A549 treated with Hydrocortisone at 1 μM for 4 hours (cell line): ENCODE measurements around the gene TRIM40. TPM values are rescaled to one million over a fixed set of nuclear protein-coding genes. Genes with fewer than 3 reads are reported as not detected.

Experiments used
- total RNA-seq: library from RNA; stranded (reverse); fragments of 200-300 nt; extraction: Qiagen RNA extraction; gene quantifications from 5 replicates; pipeline ENCODE4 v1.2.3, GENCODE V29; 2022

TRIM40 gene, protein sequence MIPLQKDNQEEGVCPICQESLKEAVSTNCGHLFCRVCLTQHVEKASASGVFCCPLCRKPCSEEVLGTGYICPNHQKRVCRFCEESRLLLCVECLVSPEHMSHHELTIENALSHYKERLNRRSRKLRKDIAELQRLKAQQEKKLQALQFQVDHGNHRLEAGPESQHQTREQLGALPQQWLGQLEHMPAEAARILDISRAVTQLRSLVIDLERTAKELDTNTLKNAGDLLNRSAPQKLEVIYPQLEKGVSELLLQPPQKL
- not detected in 5 replicates for total RNA-seq

DNA sequence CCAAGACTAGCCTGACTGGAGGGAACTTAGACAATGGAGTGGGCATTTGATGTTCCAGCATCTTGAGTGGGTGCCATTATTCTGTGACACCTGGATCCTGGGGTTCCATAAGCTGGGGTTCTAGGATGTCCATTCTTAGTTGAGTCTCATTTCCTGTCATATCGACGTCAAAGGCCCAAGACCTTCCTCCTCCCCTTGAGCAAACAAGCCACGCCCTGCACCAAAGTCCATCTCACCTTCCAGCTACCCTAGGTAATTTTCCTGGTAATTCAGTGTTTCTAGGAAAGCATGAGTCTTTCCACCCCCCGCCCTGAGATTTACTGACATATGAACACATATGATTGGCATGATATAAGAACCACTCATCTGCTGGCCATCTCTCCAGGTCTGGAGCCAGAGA lies at the start of gene TRIM40:
Gene TRIM40 (plus strand): TSS at position 384 of the 400 bp plus-strand sequence. CDS start 897 bp downstream, outside the sequence.

DNA sequence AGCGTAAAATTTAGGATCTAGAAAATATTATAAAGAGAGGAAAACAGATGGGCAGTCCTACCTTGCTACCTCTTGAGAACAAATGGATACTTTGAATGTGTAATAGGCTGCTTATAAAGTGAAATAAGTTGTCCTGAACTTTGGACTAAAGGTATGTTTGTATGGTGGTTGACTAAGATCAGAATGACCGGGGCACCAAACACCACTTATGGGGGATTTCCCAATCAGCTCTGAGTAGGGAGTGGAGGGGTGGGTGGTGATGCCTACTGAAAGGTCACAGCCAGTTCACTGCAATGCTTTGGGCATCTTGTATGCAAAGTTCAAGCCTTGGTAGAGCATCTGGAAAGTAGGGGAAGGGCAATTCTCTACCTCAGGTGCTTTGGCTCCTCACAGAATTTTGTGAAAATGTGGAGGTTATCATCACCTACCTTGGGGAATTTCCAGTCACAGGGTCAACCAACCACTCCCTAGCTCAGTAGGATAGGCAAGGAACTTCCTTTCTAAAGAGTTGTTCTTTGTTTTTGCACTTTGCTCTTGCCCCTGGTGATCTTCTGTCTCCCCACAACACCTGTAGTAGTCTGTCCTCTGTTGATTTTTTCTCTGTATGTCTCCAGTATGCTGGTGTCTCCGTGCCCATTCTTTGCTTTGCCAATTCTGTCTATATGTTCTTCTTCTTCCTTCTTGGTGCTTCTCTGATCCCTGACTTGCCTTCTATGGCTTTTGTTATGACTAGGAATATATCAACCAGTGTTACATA lies 22.8 kb upstream of the TRIM40 start, which contains the start of gene TRIM31:
Gene TRIM31 (minus strand): TSS at position 88 of the 757 bp plus-strand sequence. CDS start 285 bp downstream, outside the sequence.

DNA sequence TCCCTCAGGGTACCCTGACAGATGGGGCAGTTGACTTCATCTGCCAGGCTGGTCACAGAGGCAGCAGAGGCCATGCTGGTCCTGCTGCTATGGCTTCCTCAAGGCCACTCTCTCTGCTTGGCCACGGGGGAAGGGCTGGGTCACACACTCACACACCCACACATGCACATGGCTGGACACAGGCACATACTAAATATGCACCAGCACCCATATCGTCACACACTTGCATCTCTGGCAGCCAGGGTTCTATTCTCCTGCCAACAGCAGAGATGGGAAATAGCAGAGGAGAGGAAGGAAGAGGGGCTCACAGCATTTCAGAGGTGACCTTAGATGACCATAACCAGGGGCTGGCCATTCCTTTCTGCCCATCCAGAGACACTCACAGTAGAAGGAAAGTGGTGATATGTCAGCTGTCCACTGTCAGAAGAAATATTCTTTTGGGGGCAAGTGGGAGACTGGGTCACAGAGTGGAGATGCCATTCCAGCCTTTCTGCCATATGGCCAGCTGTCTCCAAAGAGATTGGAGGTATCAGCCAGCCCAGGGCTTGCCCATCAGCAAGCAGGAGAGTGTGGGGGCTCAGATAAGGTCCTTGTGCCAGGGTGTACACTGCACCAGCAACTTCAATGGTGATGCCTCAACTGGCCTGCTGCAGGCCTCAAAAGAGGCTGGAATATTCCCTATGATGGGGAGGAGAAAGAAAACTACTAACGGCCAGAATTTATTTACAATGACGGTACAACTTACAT lies 25.0 kb downstream of the TRIM40 start, which contains the start of gene TRIM10:
Gene TRIM10 (minus strand): TSS at position 427 of the 747 bp plus-strand sequence. CDS start 353 bp downstream, at position 74.

DNA sequence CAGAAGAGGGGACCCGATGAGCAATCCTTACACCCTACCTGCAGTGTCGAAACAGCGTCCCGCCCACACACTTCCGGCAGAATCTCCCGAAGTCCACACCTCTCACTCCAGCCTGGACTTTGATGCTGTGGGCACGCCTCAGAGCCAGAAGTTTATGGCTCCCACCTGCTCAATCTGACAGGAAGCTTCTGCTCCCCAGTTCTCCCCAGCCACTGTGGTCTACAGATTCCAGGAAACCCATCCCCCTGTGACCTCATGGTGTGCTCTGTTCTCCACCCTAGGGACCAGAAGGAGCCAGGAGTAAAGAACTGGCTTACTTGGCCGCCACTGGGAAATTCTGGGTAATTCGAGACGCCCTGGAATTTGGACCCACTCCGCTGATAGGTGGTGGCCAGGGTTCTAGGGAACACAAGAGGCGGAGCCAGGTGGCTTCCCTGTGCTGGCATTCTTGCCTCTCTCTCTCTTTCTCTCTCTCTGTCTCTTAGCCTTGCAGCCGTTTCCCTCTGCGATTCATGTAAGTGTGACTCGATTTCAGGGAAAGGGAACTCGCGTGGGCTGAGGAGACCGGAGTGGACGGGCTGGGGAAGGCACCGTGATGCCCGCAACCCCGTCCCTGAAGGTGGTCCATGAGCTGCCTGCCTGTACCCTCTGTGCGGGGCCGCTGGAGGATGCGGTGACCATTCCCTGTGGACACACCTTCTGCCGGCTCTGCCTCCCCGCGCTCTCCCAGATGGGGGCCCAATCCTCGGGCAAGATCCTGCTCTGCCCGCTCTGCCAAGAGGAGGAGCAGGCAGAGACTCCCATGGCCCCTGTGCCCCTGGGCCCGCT lies 27.4 kb downstream of the TRIM40 start, which contains the start of gene TRIM15:
Gene TRIM15 (plus strand): TSS at position 457 of the 828 bp plus-strand sequence. CDS start 139 bp downstream, at position 596.

Other genes with a start within 250 kb of the TRIM40 start
- gene HLA-A, start 193.6 kb upstream of the TRIM40 start, total RNA-seq: 127 to 153 TPM (median 136 TPM) in 5 replicates
- gene POLR1H, start 74.9 kb upstream of the TRIM40 start, total RNA-seq: 28.8 to 35.3 TPM (median 34.0 TPM) in 5 replicates
- gene PPP1R11, start 68.9 kb upstream of the TRIM40 start, total RNA-seq: 40.1 to 41.4 TPM (median 40.2 TPM) in 5 replicates
- gene RNF39, start 60.4 kb upstream of the TRIM40 start, total RNA-seq: 0.05 to 0.06 TPM (median 0.05 TPM) in 3 of 5 replicates, not detected in the others
- 0.56 to 0.85 TPM (median 0.63 TPM) in 5 replicates for gene TRIM31, start 23.1 kb upstream of the TRIM40 start, total RNA-seq
- not detected in 5 replicates for gene TRIM10, start 25.1 kb downstream of the TRIM40 start, total RNA-seq
- not detected in 5 replicates for gene TRIM15, start 27.4 kb downstream of the TRIM40 start, total RNA-seq
- 24.5 to 31.0 TPM (median 25.9 TPM) in 5 replicates for gene TRIM26, start 77.3 kb downstream of the TRIM40 start, total RNA-seq
- gene TRIM39, start 190.8 kb downstream of the TRIM40 start, total RNA-seq: 6.8 to 8.2 TPM (median 7.2 TPM) in 5 replicates
- gene RPP21, start 209.0 kb downstream of the TRIM40 start, total RNA-seq: 50.6 to 75.7 TPM (median 66.9 TPM) in 5 replicates